ENCODE data around the gene DCTD.

DCTD gene

GRCh38 chr4:182917182-182918043, at the start of gene DCTD:
TSS of gene DCTD (minus strand) at chr4:182917386. CDS start at chr4:182915568, 1,818 bp downstream.
- peak; percentile 72 to 82 for DNase-seq (ENCODE audit: low read depth in 2 of 2)

GRCh38 chr4:182960746-182961145, 43.6 kb upstream of the DCTD start:
- DNase-seq (ENCODE audit: low read depth in 2 of 2), result no peak

- DNase-seq (ENCODE audit: low read depth in 2 of 2), result no peak
Measured at GRCh38 chr4:182960228-182960627, 43.0 kb upstream of the DCTD start.

- DNase-seq (ENCODE audit: low read depth in 2 of 2), result no peak
Measured at GRCh38 chr4:182955411-182955810, 38.2 kb upstream of the DCTD start.

- DNase-seq (ENCODE audit: low read depth in 2 of 2), result no peak
Measured at GRCh38 chr4:182944484-182945213, 27.5 kb upstream of the DCTD start.

GRCh38 chr4:182939680-182940079, 22.5 kb upstream of the DCTD start:
- no peak for DNase-seq (ENCODE audit: low read depth in 2 of 2)

- DNase-seq (ENCODE audit: low read depth in 2 of 2), result peak; percentile 50 to 58
Measured at GRCh38 chr4:182938205-182938645, 21.0 kb upstream of the DCTD start.

- no peak for DNase-seq (ENCODE audit: low read depth in 2 of 2)
Measured at GRCh38 chr4:182937268-182938204, 20.4 kb upstream of the DCTD start.

- no peak for DNase-seq (ENCODE audit: low read depth in 2 of 2)
Measured at GRCh38 chr4:182932651-182933050, 15.5 kb upstream of the DCTD start.

- DNase-seq (ENCODE audit: low read depth in 2 of 2), result no peak
Measured at GRCh38 chr4:182931691-182932345, 14.6 kb upstream of the DCTD start.

- no peak for DNase-seq (ENCODE audit: low read depth in 2 of 2)
Measured at GRCh38 chr4:182930889-182931288, 13.7 kb upstream of the DCTD start.

- DNase-seq (ENCODE audit: low read depth in 2 of 2), result no peak
Measured at GRCh38 chr4:182929296-182929695, 12.1 kb upstream of the DCTD start.

- no peak for DNase-seq (ENCODE audit: low read depth in 2 of 2)
Measured at GRCh38 chr4:182928061-182928460, 10.9 kb upstream of the DCTD start.

- no peak for DNase-seq (ENCODE audit: low read depth in 2 of 2)
Measured at GRCh38 chr4:182927505-182927904, 10.3 kb upstream of the DCTD start.

- DNase-seq (ENCODE audit: low read depth in 2 of 2), result no peak
Measured at GRCh38 chr4:182925855-182926254, 8.7 kb upstream of the DCTD start.

GRCh38 chr4:182925298-182925757, 8.1 kb upstream of the DCTD start:
- peak; percentile 33 to 42 for DNase-seq (ENCODE audit: low read depth in 2 of 2)

- DNase-seq (ENCODE audit: low read depth in 2 of 2), result no peak
Measured at GRCh38 chr4:182924497-182924896, 7.3 kb upstream of the DCTD start.

- DNase-seq (ENCODE audit: low read depth in 2 of 2), result no peak
Measured at GRCh38 chr4:182923796-182924340, 6.7 kb upstream of the DCTD start.

GRCh38 chr4:182923366-182923765, 6.2 kb upstream of the DCTD start:
- DNase-seq (ENCODE audit: low read depth in 2 of 2), result no peak

- no peak for DNase-seq (ENCODE audit: low read depth in 2 of 2)
Measured at GRCh38 chr4:182922501-182923284, 5.5 kb upstream of the DCTD start.

Data from stimulated activated CD4-positive, alpha-beta T cell treated with anti-CD3 and anti-CD28 coated beads, Interleukin-1b, Interleukin-23, amount 100 ng/mL, for 4 hours (primary cell).